ENCODE measurements around the gene ROR1. TPM values are rescaled to one million over a fixed set of nuclear protein-coding genes. Genes with fewer than 3 reads are reported as not detected.

The ROR1 gene
- polyA plus RNA-seq, 1 of the 3 experiments (the other 2 are of a cell fraction), result 4.0 TPM

GRCh38 chr1:64095832-64096231, 322.0 kb downstream of the ROR1 start:
- Histone ChIP-seq H3K9ac (no peak overlapping the region), H3K9me2 (no peaks in the 10 kb centered on the region), H3K4me2 (no peak overlapping the region), H3K36me3 (replicated peaks in 1 of 2; ENCODE audit: control insufficient read depth in 1 of 2, insufficient read depth in 2 of 2, low read length in 1 of 2) (no peaks in the 10 kb centered on the region), H3K27ac (ENCODE audit: low read depth in 2 of 2, low read length in 1 of 2) (no peak overlapping the region), H3K79me2 (ENCODE audit: insufficient read depth) (no peaks in the 10 kb centered on the region), H3K9me3 (no peaks in the 10 kb centered on the region), H3K4me1 (ENCODE audit: control insufficient read depth in 1 of 2, insufficient read depth in 2 of 2, low read depth in 1 of 2, low read length in 1 of 2) (peaks cover 15 to 17% of the 10 kb centered on the region in 2 experiments; a peak in 3 of 4 replicates), H3F3A (replicated peaks; ENCODE audit: insufficient read depth) (peaks cover 11% of the 10 kb centered on the region), H3K27me3 (ENCODE audit: insufficient read depth) (no peaks in the 10 kb centered on the region), H2AFZ (ENCODE audit: low read depth) (no peak overlapping the region), H3K4me3 (ENCODE audit: low read depth in 2 of 2, low read length in 1 of 2) (no peak overlapping the region), H4K20me1 (ENCODE audit: insufficient read depth) (no peaks in the 10 kb centered on the region)
- ChIA-PET CTCF (no interaction called here), POLR2A (no interaction called here)
- WGBS (ENCODE audit: low lambda C conversion rate), result 100% methylated on average over 1 of the region's 1 CpG
- DNase-seq, result no peak
- TF ChIP-seq IRF3 (IDR thresholded peaks at IDR 0.05; ENCODE audit: low read depth, low read length) (no peak), CHD2 (IDR thresholded peaks at IDR 0.05; ENCODE audit: low read length, partially characterized antibody) (no peak), GATA2 (CRISPR knock-in tag; IDR thresholded peaks at IDR 0.05) (no peak), TEAD4 (IDR thresholded peaks at IDR 0.05; ENCODE audit: borderline replicate concordance, insufficient read depth) (no peak), MXI1 (IDR thresholded peaks at IDR 0.05; ENCODE audit: low read depth, low read length) (no peak)

GRCh38 chr1:64097859-64098258, 324.0 kb downstream of the ROR1 start:
- no peaks in the 10 kb centered on the region for H4K20me1 ChIP-seq (ENCODE audit: insufficient read depth)
- CTCF ChIA-PET, result no interaction called here
- peaks cover 11% of the 10 kb centered on the region for H3F3A ChIP-seq (replicated peaks; ENCODE audit: insufficient read depth)
- TF ChIP-seq NRF1 (IDR thresholded peaks at IDR 0.05; ENCODE audit: low read depth, low read length) (no peak), CTCF (IDR thresholded peaks at IDR 0.05) (no peak), GATA2 (CRISPR knock-in tag; IDR thresholded peaks at IDR 0.05) (no peak), ELF1 (IDR thresholded peaks at IDR 0.05) (no peak), EP300 (IDR thresholded peaks at IDR 0.05; ENCODE audit: borderline replicate concordance in 1 of 2, low read depth in 1 of 2, low read length in 1 of 2) (no peak), MEF2A (IDR thresholded peaks at IDR 0.05; ENCODE audit: borderline replicate concordance, low read depth) (no peak), MXI1 (IDR thresholded peaks at IDR 0.05; ENCODE audit: low read depth, low read length) (no peak), USF1 (IDR thresholded peaks at IDR 0.05; ENCODE audit: borderline replicate concordance, low read depth) (no peak), JUND (IDR thresholded peaks at IDR 0.05) (no peak)
- no peaks in the 10 kb centered on the region for H3K9me3 ChIP-seq
- H3K4me1 ChIP-seq (ENCODE audit: control insufficient read depth in 1 of 2, insufficient read depth in 2 of 2, low read depth in 1 of 2, low read length in 1 of 2), result peaks cover 7 to 24% of the 10 kb centered on the region in 2 experiments; a peak in 3 of 4 replicates
- H3K27me3 ChIP-seq (ENCODE audit: insufficient read depth), result no peaks in the 10 kb centered on the region
- H3K36me3 ChIP-seq (replicated peaks in 1 of 2; ENCODE audit: control insufficient read depth in 1 of 2, insufficient read depth in 2 of 2, low read length in 1 of 2), result no peaks in the 10 kb centered on the region
- WGBS (ENCODE audit: low lambda C conversion rate), result 84% methylated on average over 4 of the region's 4 CpGs
- no peaks in the 10 kb centered on the region for H3K79me2 ChIP-seq (ENCODE audit: insufficient read depth)
- no peak overlapping the region for H2AFZ ChIP-seq (ENCODE audit: low read depth)
- H3K9ac ChIP-seq, result no peak overlapping the region
- DNase-seq, result no peak
- no peak overlapping the region for H3K4me2 ChIP-seq
- POLR2A ChIA-PET, result no interaction called here
- no peaks in the 10 kb centered on the region for H3K9me2 ChIP-seq
- no peak overlapping the region for H3K27ac ChIP-seq (ENCODE audit: low read depth in 2 of 2, low read length in 1 of 2)
- H3K4me3 ChIP-seq (ENCODE audit: low read depth in 2 of 2, low read length in 1 of 2), result no peak overlapping the region
